GM12878 (cell line): ENCODE results near the gene ARHGEF25. TPM values are rescaled to one million over a fixed set of nuclear protein-coding genes. Genes with fewer than 3 reads are reported as not detected.

ENCODE experiments used
- BHLHE40 ChIP-seq, 2 experiments: fragments of 450-650 bp in 1 of 2; IDR thresholded peaks; 2 replicates each; pipeline ENCODE4 v1.6.1; 2011 to 2017; ENCODE audit warnings: low read depth in 2 of 2, borderline replicate concordance in 1 of 2, improper control_type of control experiment in 1 of 2, low read length in 1 of 2, mild to moderate bottlenecking in 1 of 2
- POLR2A ChIP-seq: IDR thresholded peaks from 2 replicates; pipeline ENCODE4 v1.6.1; 2011; ENCODE audit warnings: low read depth, mild to moderate bottlenecking, low read length
- RAD51 ChIP-seq: fragments of 450-650 bp; IDR thresholded peaks from 2 replicates; pipeline ENCODE4 v1.6.1; 2016; ENCODE audit warnings: moderate library complexity, mild to moderate bottlenecking, inconsistent platforms
- SRF ChIP-seq, 2 experiments: IDR thresholded peaks; 2 replicates each; pipeline ENCODE4 v1.6.1; 2011; ENCODE audit warnings: low read depth in 2 of 2, low read length in 2 of 2, mild to moderate bottlenecking in 1 of 2, moderate library complexity in 1 of 2
- polyA plus RNA-seq, 11 experiments: library from polyadenylated mRNA; depleted of rRNA in 4 of 11; unstranded in 6 of 11; stranded (reverse) in 5 of 11; fragments of >200 nt; fragmentation: Nextera tagmentation in 4 of 11; fragmentation: Illumina TruSeq in 1 of 11; extraction: Ambion mirVana in 4 of 11; extraction: Trizol in 1 of 11; gene quantifications; 1 replicate in 1 of 11; 2 replicates in 10 of 11; pipeline versions ENCODE4 v1.2.1 to v1.2.3, GENCODE V29; 2011 to 2016; ENCODE audit warnings: inconsistent platforms in 2 of 11, missing spikeins in 2 of 11, low read depth in 1 of 11
- total RNA-seq, 4 experiments: library from RNA; depleted of rRNA in 3 of 4; stranded (reverse); fragments of >200 nt in 3 of 4; fragmentation: Illumina TruSeq in 1 of 4; extraction: Trizol in 1 of 4; gene quantifications; 2 replicates each; pipeline versions ENCODE4 v1.2.1 to v1.2.3, GENCODE V29; 2013 to 2021
- TF ChIP-seq, protein P1 (sequence below): fragments of 450-650 bp; IDR thresholded peaks from 2 replicates; pipeline ENCODE4 v1.6.1; 2016; ENCODE audit warnings: mild to moderate bottlenecking, moderate library complexity, borderline replicate concordance
- TF ChIP-seq, protein P2 (sequence below): IDR thresholded peaks from 2 replicates; pipeline ENCODE4 v1.6.1; 2011; ENCODE audit warnings: low read depth, mild to moderate bottlenecking, low read length, moderate library complexity, borderline replicate concordance; ENCODE audit errors: extremely low read depth

ARHGEF25 gene
- total and polyA plus RNA-seq, 10 of the 15 experiments (the other 5 are each of a cell fraction or from before 2014, with no cell fraction given): 0.08 to 4.5 (median 1.2) TPM; not detected in 3

DNA sequence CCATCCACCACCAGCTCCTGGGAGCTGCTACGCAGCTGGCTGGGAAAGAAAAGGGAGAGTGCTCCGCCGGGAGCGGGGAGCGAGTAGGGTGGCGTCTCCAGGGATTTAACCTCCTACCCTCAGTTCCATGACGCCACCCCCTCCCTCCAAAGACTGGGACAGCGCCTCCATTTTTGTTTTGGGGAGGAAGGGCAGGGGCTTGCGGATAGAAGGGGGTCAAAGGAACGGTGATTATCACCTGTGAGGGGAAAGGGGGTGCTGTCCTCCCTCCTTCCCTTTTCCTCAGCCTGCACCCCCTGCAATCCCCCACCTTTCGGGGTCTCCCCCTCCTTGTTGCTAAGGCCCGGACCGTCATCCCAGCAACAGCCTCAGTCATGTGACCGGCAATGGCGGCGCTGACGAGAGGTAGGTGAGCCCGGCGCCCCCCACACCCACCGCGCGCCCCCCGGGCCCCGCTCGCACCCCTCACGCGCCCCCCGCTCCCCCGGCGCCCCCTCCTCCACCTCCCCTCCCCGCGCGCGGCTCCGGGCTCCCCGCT lies 6.7 kb upstream of the ARHGEF25 start, which contains the start of gene DTX3 (continued):
- TF ChIP-seq, protein P1, sequence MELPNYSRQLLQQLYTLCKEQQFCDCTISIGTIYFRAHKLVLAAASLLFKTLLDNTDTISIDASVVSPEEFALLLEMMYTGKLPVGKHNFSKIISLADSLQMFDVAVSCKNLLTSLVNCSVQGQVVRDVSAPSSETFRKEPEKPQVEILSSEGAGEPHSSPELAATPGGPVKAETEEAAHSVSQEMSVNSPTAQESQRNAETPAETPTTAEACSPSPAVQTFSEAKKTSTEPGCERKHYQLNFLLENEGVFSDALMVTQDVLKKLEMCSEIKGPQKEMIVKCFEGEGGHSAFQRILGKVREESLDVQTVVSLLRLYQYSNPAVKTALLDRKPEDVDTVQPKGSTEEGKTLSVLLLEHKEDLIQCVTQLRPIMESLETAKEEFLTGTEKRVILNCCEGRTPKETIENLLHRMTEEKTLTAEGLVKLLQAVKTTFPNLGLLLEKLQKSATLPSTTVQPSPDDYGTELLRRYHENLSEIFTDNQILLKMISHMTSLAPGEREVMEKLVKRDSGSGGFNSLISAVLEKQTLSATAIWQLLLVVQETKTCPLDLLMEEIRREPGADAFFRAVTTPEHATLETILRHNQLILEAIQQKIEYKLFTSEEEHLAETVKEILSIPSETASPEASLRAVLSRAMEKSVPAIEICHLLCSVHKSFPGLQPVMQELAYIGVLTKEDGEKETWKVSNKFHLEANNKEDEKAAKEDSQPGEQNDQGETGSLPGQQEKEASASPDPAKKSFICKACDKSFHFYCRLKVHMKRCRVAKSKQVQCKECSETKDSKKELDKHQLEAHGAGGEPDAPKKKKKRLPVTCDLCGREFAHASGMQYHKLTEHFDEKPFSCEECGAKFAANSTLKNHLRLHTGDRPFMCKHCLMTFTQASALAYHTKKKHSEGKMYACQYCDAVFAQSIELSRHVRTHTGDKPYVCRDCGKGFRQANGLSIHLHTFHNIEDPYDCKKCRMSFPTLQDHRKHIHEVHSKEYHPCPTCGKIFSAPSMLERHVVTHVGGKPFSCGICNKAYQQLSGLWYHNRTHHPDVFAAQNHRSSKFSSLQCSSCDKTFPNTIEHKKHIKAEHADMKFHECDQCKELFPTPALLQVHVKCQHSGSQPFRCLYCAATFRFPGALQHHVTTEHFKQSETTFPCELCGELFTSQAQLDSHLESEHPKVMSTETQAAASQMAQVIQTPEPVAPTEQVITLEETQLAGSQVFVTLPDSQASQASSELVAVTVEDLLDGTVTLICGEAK: no peak
- TF ChIP-seq SRF (IDR thresholded peaks at IDR 0.05; ENCODE audit: low read depth in 2 of 2, low read length in 2 of 2) (no peak), POLR2A (peak; percentile 75), BHLHE40 (IDR thresholded peaks at IDR 0.05; ENCODE audit: borderline replicate concordance in 1 of 2, low read depth in 2 of 2, low read length in 1 of 2) (0 out of 4 replicates have a peak, but pooled peaks of 1 of the 2 experiments have one; percentile 38), RAD51 (peak; percentile 58; the same call in 1 of the 2 replicates)
- TF ChIP-seq, protein P2, sequence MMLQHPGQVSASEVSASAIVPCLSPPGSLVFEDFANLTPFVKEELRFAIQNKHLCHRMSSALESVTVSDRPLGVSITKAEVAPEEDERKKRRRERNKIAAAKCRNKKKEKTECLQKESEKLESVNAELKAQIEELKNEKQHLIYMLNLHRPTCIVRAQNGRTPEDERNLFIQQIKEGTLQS: 0 out of 2 replicates have a peak, but pooled peaks have one; percentile 7
